Liver (tissue), 9 donors: ENCODE data around the gene HIGD1A. TPM values are rescaled to one million over a fixed set of nuclear protein-coding genes. Genes with fewer than 3 reads are reported as not detected.

Experiments
- DNase-seq: peaks from one replicate; pipeline ENCODE4 v3.0.0-alpha.2; 2017; ENCODE audit warnings: low spot score
- H3K27ac ChIP-seq, 2 donors: one replicate each; pipeline ENCODE4 v1.7.0; 2013; ENCODE audit warnings: inconsistent platforms in 2 of 2, low read length in 2 of 2, control low read depth in 1 of 2, low read depth in 1 of 2, mild to moderate bottlenecking in 1 of 2
- H3K27me3 ChIP-seq, 4 donors: one replicate each; pipeline versions ENCODE4 v1.6.1 to v1.7.0; 2013; ENCODE audit warnings: low read length in 3 of 4, inconsistent platforms in 1 of 4, mild to moderate bottlenecking in 1 of 4, moderate library complexity in 1 of 4; ENCODE audit not compliant: control insufficient read depth in 4 of 4, insufficient read depth in 4 of 4
- H3K36me3 ChIP-seq, 4 donors: one replicate each; pipeline versions ENCODE4 v1.6.1 to v1.7.0; 2013; ENCODE audit warnings: low read length in 3 of 4, mild to moderate bottlenecking in 3 of 4, low read depth in 1 of 4, moderate library complexity in 1 of 4; ENCODE audit not compliant: control insufficient read depth in 4 of 4, insufficient read depth in 3 of 4
- H3K4me1 ChIP-seq, 4 donors: one replicate each; pipeline versions ENCODE4 v1.6.1 to v1.7.0; 2013; ENCODE audit warnings: low read length in 3 of 4, mild to moderate bottlenecking in 3 of 4, moderate library complexity in 1 of 4; ENCODE audit not compliant: control insufficient read depth in 4 of 4, insufficient read depth in 4 of 4
- H3K4me3 ChIP-seq, 3 donors: one replicate each; pipeline versions ENCODE4 v1.6.1 to v1.7.0; 2013; ENCODE audit warnings: low read length in 3 of 3, control low read depth in 1 of 3, low read depth in 1 of 3, mild to moderate bottlenecking in 1 of 3
- H3K9ac ChIP-seq, 2 donors: one replicate each; pipeline ENCODE4 v1.7.0; 2013; ENCODE audit warnings: low read length in 2 of 2, mild to moderate bottlenecking in 2 of 2, moderate library complexity in 2 of 2, control low read depth in 1 of 2, low read depth in 1 of 2
- H3K9me3 ChIP-seq, 4 donors: one replicate each; pipeline versions ENCODE4 v1.6.1 to v1.7.0; 2013; ENCODE audit warnings: low read length in 3 of 4; ENCODE audit not compliant: control insufficient read depth in 4 of 4
- EGR1 ChIP-seq, 2 donors: IDR thresholded peaks; 2 replicates each; pipeline ENCODE4 v1.6.1; 2016 to 2018; ENCODE audit warnings: antibody characterized with exemption in 2 of 2, low read depth in 2 of 2
- FOXA1 ChIP-seq: IDR thresholded peaks from 2 replicates; pipeline ENCODE4 v1.6.1; 2016; ENCODE audit warnings: antibody characterized with exemption
- FOXA2 ChIP-seq: IDR thresholded peaks from 2 replicates; pipeline ENCODE4 v1.6.1; 2016; ENCODE audit warnings: antibody characterized with exemption
- GABPA ChIP-seq, 2 donors: IDR thresholded peaks in 1 of 2; conservative IDR thresholded peaks in 1 of 2; 2 replicates each; pipeline ENCODE4 v1.6.1; 2016; ENCODE audit warnings: antibody characterized with exemption in 2 of 2, mild to moderate bottlenecking in 1 of 2, moderate library complexity in 1 of 2
- HNF4A ChIP-seq, 2 donors: conservative IDR thresholded peaks; 2 replicates each; pipeline ENCODE4 v1.6.1; 2016; ENCODE audit warnings: antibody characterized with exemption in 2 of 2, mild to moderate bottlenecking in 2 of 2
- HNF4G ChIP-seq: IDR thresholded peaks from 2 replicates; pipeline ENCODE4 v1.6.1; 2016; ENCODE audit warnings: antibody characterized with exemption
- JUND ChIP-seq, 2 donors: IDR thresholded peaks; 2 replicates each; pipeline ENCODE4 v1.6.1; 2016; ENCODE audit warnings: antibody characterized with exemption in 2 of 2
- NR2F2 ChIP-seq: IDR thresholded peaks from 2 replicates; pipeline ENCODE4 v1.6.1; 2016; ENCODE audit warnings: antibody characterized with exemption
- RAD21 ChIP-seq, 2 donors: IDR thresholded peaks; 2 replicates each; pipeline ENCODE4 v1.6.1; 2016; ENCODE audit warnings: antibody characterized with exemption in 2 of 2, mild to moderate bottlenecking in 2 of 2
- TAF1 ChIP-seq: conservative IDR thresholded peaks from 2 replicates; pipeline ENCODE4 v1.6.1; 2016; ENCODE audit warnings: antibody characterized with exemption, mild to moderate bottlenecking
- YY1 ChIP-seq: IDR thresholded peaks from 2 replicates; pipeline ENCODE4 v1.6.1; 2016; ENCODE audit warnings: antibody characterized with exemption, mild to moderate bottlenecking
- WGBS: extraction: QIAGEN DNeasy Blood & Tissue Kit; methylation state at CpG from one replicate; pipeline ENCODE4 v1.1.7; 2013; 5-methylcytosine and 5-hydroxymethylcytosine counted together
- polyA plus RNA-seq, 2 donors: library from polyadenylated mRNA; stranded (reverse) in 1 of 2; unstranded in 1 of 2; fragments of 200-250 nt in 1 of 2; fragments of >200 nt in 1 of 2; fragmentation: Nextera tagmentation in 1 of 2; extraction: Ambion mirVana in 1 of 2; gene quantifications; one replicate each; pipeline versions ENCODE4 v1.2.1 to v1.2.3, GENCODE V29; 2013 to 2015
- total RNA-seq, 2 donors: library from RNA; depleted of rRNA; stranded (reverse); fragments of >200 nt; gene quantifications; one replicate each; pipeline ENCODE4 v1.2.3, GENCODE V29; 2014
- TF ChIP-seq, protein P1 (sequence below): fragments of 150-350 bp; IDR thresholded peaks from 2 replicates; pipeline ENCODE4 v1.5.1; 2017; ENCODE audit warnings: improper control_type of control experiment, low read depth, low read length; ENCODE audit not compliant: missing input control
- TF ChIP-seq, protein P2 (sequence below): IDR thresholded peaks from 2 replicates; pipeline ENCODE4 v1.6.1; 2016; ENCODE audit warnings: antibody characterized with exemption
- TF ChIP-seq, protein P3 (sequence below): IDR thresholded peaks from 2 replicates; pipeline ENCODE4 v1.6.1; 2016; ENCODE audit warnings: antibody characterized with exemption
- TF ChIP-seq, protein P4 (sequence below): IDR thresholded peaks from 2 replicates; pipeline ENCODE4 v1.6.1; 2016; ENCODE audit warnings: antibody characterized with exemption
- donor health status: healthy.
- donor health status: healthy.
- donor health status: healthy.
- donor health status: healthy.
- donor health status: healthy.

The HIGD1A gene
- total and polyA plus RNA-seq, 4 donors = 117 to 256 (median 245) TPM

DNA sequence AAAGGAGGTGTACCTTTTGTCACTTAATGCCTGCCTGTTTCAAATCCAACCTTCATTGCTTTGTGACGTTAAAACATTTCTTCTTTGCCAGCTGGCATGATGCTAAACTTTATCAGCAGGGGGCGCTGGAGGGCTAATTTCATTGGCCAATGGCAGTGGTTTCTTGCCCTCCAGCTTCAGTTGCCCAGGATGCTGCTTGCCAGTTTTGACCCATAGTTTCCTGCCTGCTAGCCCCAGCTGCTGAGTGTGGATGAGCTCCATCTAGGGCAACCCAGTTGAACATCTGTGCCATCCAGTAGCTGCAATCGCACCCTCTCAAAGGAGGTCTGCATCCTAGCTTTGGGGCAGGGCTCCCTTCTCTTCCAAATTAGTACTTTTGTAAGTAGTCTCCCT, 27.0 kb upstream of the HIGD1A start (continued):
- TF ChIP-seq, protein P1, sequence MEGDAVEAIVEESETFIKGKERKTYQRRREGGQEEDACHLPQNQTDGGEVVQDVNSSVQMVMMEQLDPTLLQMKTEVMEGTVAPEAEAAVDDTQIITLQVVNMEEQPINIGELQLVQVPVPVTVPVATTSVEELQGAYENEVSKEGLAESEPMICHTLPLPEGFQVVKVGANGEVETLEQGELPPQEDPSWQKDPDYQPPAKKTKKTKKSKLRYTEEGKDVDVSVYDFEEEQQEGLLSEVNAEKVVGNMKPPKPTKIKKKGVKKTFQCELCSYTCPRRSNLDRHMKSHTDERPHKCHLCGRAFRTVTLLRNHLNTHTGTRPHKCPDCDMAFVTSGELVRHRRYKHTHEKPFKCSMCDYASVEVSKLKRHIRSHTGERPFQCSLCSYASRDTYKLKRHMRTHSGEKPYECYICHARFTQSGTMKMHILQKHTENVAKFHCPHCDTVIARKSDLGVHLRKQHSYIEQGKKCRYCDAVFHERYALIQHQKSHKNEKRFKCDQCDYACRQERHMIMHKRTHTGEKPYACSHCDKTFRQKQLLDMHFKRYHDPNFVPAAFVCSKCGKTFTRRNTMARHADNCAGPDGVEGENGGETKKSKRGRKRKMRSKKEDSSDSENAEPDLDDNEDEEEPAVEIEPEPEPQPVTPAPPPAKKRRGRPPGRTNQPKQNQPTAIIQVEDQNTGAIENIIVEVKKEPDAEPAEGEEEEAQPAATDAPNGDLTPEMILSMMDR = peak; percentile 93
- TF ChIP-seq, protein P2, sequence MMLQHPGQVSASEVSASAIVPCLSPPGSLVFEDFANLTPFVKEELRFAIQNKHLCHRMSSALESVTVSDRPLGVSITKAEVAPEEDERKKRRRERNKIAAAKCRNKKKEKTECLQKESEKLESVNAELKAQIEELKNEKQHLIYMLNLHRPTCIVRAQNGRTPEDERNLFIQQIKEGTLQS = peak; percentile 19

DNA sequence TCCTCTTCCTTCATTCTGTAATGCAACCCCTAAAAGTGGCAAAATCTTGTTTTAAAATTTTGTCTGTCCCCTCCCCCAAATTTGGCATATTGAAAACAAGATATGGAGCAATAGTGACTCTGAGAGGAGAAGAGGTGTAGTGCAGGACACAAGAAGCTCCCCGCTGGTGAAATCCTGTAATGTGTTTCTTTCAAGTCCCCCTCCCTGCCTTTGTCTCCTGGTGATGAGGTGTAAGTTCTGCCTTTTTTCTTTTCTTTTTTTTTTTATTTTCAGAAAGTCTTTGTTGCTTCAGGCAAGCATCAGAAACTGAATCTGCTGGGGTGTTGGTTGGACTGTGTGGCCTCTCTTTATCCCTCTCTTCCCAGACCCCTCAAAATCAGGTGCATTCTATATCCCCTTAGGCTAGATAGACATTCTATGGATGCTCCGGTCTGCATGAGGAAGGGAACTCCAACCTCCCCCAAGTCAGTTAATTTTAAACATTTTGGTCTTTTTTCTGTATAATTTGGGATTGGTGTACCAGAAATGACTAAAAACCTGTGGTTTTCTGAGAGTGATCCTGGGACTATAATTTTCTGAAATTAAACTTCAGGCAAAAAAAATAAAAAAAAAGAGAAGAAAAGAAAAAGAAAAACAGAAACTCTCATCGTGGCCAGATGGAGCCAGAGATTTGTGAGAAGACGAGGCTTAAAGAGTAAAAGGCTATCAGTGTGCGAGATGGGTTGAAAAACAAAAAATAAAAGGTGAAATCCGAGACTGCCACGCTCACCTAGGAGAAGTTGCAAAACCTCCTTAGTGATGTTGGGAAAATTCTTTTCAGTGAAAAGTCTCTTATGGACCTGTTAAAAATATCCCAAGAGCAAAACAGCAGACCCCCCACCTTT, 26.4 kb upstream of the HIGD1A start:
- TF ChIP-seq TAF1 (no peak), EGR1 (IDR thresholded peaks at IDR 0.05; ENCODE audit: low read depth in 2 of 2) (no peak), HNF4A (conservative IDR thresholded peaks at IDR 0.05) (peak in 1 of 2 donors; percentile 7), FOXA1 (no peak), HNF4G (peak; percentile 19), NR2F2 (no peak), FOXA2 (no peak), JUND (IDR thresholded peaks at IDR 0.05) (no peak), YY1 (no peak), RAD21 (IDR thresholded peaks at IDR 0.05) (peak; percentile 90 to 91), GABPA (IDR thresholded peaks at IDR 0.05 in 1 of 2, conservative IDR thresholded peaks at IDR 0.05 in 1 of 2) (no peak)
- TF ChIP-seq, protein P3, sequence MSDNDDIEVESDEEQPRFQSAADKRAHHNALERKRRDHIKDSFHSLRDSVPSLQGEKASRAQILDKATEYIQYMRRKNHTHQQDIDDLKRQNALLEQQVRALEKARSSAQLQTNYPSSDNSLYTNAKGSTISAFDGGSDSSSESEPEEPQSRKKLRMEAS = no peak
- TF ChIP-seq, protein P1 = peak; percentile 81
- TF ChIP-seq, protein P4, sequence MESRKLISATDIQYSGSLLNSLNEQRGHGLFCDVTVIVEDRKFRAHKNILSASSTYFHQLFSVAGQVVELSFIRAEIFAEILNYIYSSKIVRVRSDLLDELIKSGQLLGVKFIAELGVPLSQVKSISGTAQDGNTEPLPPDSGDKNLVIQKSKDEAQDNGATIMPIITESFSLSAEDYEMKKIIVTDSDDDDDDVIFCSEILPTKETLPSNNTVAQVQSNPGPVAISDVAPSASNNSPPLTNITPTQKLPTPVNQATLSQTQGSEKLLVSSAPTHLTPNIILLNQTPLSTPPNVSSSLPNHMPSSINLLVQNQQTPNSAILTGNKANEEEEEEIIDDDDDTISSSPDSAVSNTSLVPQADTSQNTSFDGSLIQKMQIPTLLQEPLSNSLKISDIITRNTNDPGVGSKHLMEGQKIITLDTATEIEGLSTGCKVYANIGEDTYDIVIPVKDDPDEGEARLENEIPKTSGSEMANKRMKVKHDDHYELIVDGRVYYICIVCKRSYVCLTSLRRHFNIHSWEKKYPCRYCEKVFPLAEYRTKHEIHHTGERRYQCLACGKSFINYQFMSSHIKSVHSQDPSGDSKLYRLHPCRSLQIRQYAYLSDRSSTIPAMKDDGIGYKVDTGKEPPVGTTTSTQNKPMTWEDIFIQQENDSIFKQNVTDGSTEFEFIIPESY = no peak
- H3K9ac ChIP-seq = peak overlapping the region in 1 of 2 donors; percentile 26
- 27% methylated on average over 7 of the region's 7 CpGs for WGBS

More for the DNA sequence above, 26.4 kb upstream of the HIGD1A start:
- no peaks in the 10 kb centered on the region for H3K27me3 ChIP-seq
- peaks cover 6 to 44% (median 40%) of the 10 kb centered on the region in 4 donors for H3K4me1 ChIP-seq
- H3K4me3 ChIP-seq = no peak overlapping the region
- no peak for DNase-seq
- no peaks in the 10 kb centered on the region for H3K36me3 ChIP-seq
- peak overlapping the region; percentile 74 to 79 for H3K27ac ChIP-seq
- no peaks in the 10 kb centered on the region for H3K9me3 ChIP-seq
